Subcutaneous abdominal adipose tissue (tissue), 5 donors: ENCODE results near the gene GALNT9.

Experiments used
- H3K27ac ChIP-seq: one replicate; pipeline ENCODE4 v1.7.0; 2013; ENCODE audit warnings: low read depth, mild to moderate bottlenecking, inconsistent platforms, low read length, moderate library complexity
- H3K27me3 ChIP-seq, 5 donors: one replicate each; pipeline ENCODE4 v1.7.0; 2013; ENCODE audit warnings: low read length in 5 of 5, inconsistent platforms in 1 of 5; ENCODE audit not compliant: control insufficient read depth in 5 of 5, insufficient read depth in 4 of 5
- H3K36me3 ChIP-seq, 5 donors: one replicate each; pipeline ENCODE4 v1.7.0; 2013; ENCODE audit warnings: low read length in 5 of 5; ENCODE audit not compliant: control insufficient read depth in 5 of 5, insufficient read depth in 5 of 5
- H3K4me1 ChIP-seq, 5 donors: one replicate each; pipeline ENCODE4 v1.7.0; 2013; ENCODE audit warnings: low read length in 5 of 5, mild to moderate bottlenecking in 3 of 5, moderate library complexity in 1 of 5; ENCODE audit not compliant: control insufficient read depth in 5 of 5, insufficient read depth in 5 of 5
- H3K4me3 ChIP-seq, 5 donors: one replicate each; pipeline ENCODE4 v1.7.0; 2013; ENCODE audit warnings: low read length in 5 of 5, low read depth in 1 of 5
- H3K9ac ChIP-seq, 5 donors: one replicate each; pipeline ENCODE4 v1.7.0; 2013; ENCODE audit warnings: low read length in 5 of 5, mild to moderate bottlenecking in 4 of 5, moderate library complexity in 3 of 5
- H3K9me3 ChIP-seq, 5 donors: one replicate each; pipeline ENCODE4 v1.7.0; 2013; ENCODE audit warnings: low read length in 5 of 5; ENCODE audit not compliant: control insufficient read depth in 5 of 5
- donor health status: healthy.
- donor health status: healthy.
- donor health status: healthy.
- donor health status: healthy.
- donor health status: healthy.

The GALNT9 gene

GRCh38 chr12:132211326-132211725 lies 118.1 kb downstream of the GALNT9 start:
- peaks cover 0 to 10% (median 8%) of the 10 kb centered on the region in 5 donors for H3K9me3 ChIP-seq
- H3K4me3 ChIP-seq, result no peak overlapping the region
- H3K36me3 ChIP-seq, result no peaks in the 10 kb centered on the region
- H3K27me3 ChIP-seq, result peaks cover 2 to 22% (median 13%) of the 10 kb centered on the region in 5 donors
- H3K27ac ChIP-seq, result no peak overlapping the region
- H3K4me1 ChIP-seq, result peaks cover 0 to 3% (median 3%) of the 10 kb centered on the region in 5 donors
- no peak overlapping the region for H3K9ac ChIP-seq

- peaks cover 0 to 10% (median 8%) of the 10 kb centered on the region in 5 donors for H3K9me3 ChIP-seq
- no peak overlapping the region for H3K27ac ChIP-seq
- H3K9ac ChIP-seq, result no peak overlapping the region
- H3K27me3 ChIP-seq, result peaks cover 8 to 28% (median 22%) of the 10 kb centered on the region in 5 donors
- no peak overlapping the region for H3K4me3 ChIP-seq
- peaks cover 0 to 2% (median under 1%) of the 10 kb centered on the region in 5 donors for H3K4me1 ChIP-seq
- H3K36me3 ChIP-seq, result no peaks in the 10 kb centered on the region
These were observed 119.0 kb downstream of the GALNT9 start for GRCh38 chr12:132210223-132211055.

GRCh38 chr12:132209619-132210222 lies 119.7 kb downstream of the GALNT9 start:
- Histone ChIP-seq H3K9ac (no peak overlapping the region), H3K4me1 (peaks cover 0 to 9% (median 3%) of the 10 kb centered on the region in 5 donors), H3K27me3 (peaks cover 15 to 33% (median 28%) of the 10 kb centered on the region in 5 donors), H3K9me3 (peaks cover 0 to 10% (median 8%) of the 10 kb centered on the region in 5 donors), H3K27ac (no peak overlapping the region), H3K4me3 (no peak overlapping the region), H3K36me3 (no peaks in the 10 kb centered on the region)

DNA sequence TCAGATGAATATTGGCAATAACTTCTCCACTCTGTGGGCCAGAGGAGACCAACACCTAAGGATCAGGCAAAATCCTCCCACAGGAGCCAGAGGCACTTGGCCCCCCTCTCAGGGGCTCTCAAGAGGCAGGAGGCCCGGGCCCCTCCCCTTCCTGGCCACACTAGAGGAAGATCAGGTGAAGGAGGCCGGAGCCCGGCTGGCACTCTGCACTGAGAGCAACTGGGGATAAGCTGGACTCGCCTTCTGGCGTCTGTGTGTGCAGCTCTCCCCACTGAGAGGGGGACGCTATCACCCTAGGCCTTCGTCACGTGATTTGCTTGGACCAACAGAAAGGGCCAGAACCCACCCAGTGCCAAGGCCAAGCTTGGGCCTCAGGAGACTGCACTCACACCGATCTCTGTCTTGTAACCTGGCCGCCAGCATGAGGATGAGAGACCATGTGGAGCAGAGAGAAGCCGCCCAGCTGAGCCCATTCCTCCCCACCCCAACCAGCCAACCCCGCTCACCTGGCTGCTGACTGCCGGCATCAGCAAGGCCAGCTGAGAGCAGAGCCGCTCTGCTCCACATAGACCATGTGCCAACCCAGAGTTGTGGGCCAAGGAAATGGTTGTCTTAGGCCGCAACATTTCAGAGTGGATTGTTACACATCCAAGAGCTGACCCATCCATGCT lies 121.1 kb downstream of the GALNT9 start:
- Histone ChIP-seq H3K36me3 (no peaks in the 10 kb centered on the region), H3K27ac (no peak overlapping the region), H3K4me3 (no peak overlapping the region), H3K4me1 (peaks cover 0 to 10% (median 6%) of the 10 kb centered on the region in 5 donors), H3K27me3 (peaks cover 21 to 46% (median 40%) of the 10 kb centered on the region in 5 donors), H3K9ac (no peak overlapping the region), H3K9me3 (peaks cover 0 to 10% (median 8%) of the 10 kb centered on the region in 5 donors)

DNA sequence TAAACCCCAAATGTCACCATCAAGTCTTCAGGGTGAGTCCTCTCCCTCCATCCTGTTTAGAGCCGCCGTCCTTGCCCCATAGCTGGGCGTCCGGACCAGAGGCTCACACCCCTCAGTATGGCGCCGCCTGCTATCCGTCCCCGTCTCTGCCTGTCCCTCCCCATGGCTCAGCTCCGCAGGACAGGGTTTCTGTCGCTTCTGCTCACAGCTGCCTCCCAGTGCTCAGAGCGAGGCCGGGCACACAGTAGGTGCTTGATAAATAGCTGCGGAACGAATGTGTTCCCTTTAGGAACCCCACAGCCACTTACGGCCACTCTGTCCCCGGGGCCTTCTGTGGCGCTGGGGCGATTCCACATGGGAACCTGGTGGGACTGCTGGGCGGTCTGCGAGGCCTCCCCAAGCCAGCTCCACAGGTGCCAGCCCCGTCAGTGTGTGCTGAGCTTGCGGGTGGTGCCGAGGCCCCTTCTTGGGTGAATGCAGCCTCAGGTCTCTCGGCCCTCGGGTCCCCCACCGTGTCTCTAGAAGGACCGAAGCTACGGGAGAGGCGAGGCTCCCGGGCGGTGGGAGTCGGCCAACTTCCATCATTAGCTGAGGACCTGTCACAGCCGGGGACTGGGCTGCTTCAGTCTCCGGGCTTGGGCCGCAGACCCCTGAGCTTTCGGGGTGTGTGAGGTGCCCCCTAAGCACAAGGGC lies 122.2 kb downstream of the GALNT9 start:
- H3K4me3 ChIP-seq, result no peak overlapping the region
- peaks cover 0 to 10% (median 6%) of the 10 kb centered on the region in 5 donors for H3K4me1 ChIP-seq
- peaks cover 27 to 55% (median 49%) of the 10 kb centered on the region in 5 donors for H3K27me3 ChIP-seq
- no peak overlapping the region for H3K9ac ChIP-seq
- peaks cover 0 to 10% (median 8%) of the 10 kb centered on the region in 5 donors for H3K9me3 ChIP-seq
- no peak overlapping the region for H3K27ac ChIP-seq
- H3K36me3 ChIP-seq, result no peaks in the 10 kb centered on the region

GRCh38 chr12:132206046-132206434 lies 123.3 kb downstream of the GALNT9 start:
- Histone ChIP-seq H3K9me3 (peaks cover 0 to 10% (median 8%) of the 10 kb centered on the region in 5 donors), H3K4me1 (peaks cover 0 to 10% (median 6%) of the 10 kb centered on the region in 5 donors), H3K27ac (no peak overlapping the region), H3K9ac (no peak overlapping the region), H3K36me3 (no peaks in the 10 kb centered on the region), H3K27me3 (peaks cover 27 to 60% (median 58%) of the 10 kb centered on the region in 5 donors), H3K4me3 (no peak overlapping the region)

DNA sequence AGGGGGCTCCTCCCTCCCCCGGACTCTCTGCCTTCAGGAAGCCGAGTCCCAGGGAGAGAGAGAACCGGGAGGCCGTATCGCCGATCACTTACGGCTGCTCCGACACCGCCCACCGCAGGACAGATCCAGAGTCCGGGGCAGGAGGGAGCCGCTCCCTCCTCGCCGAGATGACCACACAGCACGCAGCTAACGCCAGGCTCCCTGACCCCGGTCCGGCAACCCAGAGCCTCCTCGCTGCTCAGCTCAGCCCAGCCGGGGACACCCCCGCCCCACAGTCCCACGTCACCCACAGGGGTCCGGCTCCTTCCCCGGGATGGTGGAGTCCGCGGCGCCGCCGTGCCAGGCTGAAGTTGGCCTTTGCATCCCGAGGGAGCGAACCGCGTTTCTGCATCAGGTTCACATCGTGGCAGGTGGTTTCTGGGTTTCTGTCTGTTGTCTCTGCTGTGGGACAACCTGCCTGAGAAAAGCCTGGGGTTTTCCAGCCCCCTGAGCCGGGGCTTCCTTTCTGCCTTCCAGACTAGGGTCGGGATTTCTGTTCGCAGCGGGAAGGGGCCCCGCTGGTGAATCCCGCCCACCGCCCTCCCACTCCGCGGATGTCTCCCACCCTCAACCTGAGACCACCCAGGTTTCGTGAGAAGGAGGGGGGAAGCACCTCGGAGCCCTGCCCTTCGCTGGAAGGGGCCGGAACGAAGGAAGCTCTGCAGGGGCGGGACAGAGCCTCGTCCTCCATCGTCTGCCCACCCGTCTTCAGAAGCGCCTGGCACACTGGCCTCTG lies 123.9 kb downstream of the GALNT9 start:
- peaks cover 0 to 10% (median 8%) of the 10 kb centered on the region in 5 donors for H3K9me3 ChIP-seq
- no peaks in the 10 kb centered on the region for H3K36me3 ChIP-seq
- peaks cover 0 to 10% (median 6%) of the 10 kb centered on the region in 5 donors for H3K4me1 ChIP-seq
- no peak overlapping the region for H3K27ac ChIP-seq
- H3K27me3 ChIP-seq, result peaks cover 27 to 65% (median 60%) of the 10 kb centered on the region in 5 donors
- H3K9ac ChIP-seq, result no peak overlapping the region
- H3K4me3 ChIP-seq, result no peak overlapping the region

DNA sequence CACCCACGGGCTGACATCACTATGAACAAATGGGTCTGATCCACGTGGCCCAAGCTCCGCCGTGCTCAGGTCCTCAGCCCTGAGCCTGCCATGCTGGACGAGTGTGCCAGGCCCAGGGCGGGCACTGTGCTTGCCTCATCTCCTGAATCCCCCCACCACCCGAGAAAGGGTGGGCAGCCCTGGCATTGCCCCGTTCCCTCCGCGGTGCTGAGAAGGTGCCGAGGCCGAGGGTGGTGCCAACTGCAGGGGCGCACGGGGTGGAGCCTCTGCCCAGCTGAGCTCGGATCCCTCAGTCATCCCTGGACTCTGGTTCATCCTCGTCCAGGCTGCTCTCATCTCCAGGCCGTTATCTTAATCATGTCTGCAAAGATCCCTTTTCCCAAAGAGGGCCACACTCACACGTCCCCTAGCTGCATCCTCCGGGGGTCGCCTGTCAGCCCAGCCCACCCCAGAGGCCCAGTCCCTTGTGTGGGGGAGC lies 124.6 kb downstream of the GALNT9 start:
- Histone ChIP-seq H3K9me3 (peaks cover 0 to 10% (median 8%) of the 10 kb centered on the region in 5 donors), H3K4me1 (peaks cover 0 to 10% (median 6%) of the 10 kb centered on the region in 5 donors), H3K27me3 (peaks cover 27 to 70% (median 64%) of the 10 kb centered on the region in 5 donors), H3K9ac (no peak overlapping the region), H3K27ac (no peak overlapping the region), H3K4me3 (no peak overlapping the region), H3K36me3 (no peaks in the 10 kb centered on the region)
